A549 treated with GW870086 at 1 μM for 4 hours (cell line): ENCODE measurements around the gene PDCD6IP. TPM values are rescaled to one million over a fixed set of nuclear protein-coding genes. Genes with fewer than 3 reads are reported as not detected.

Experiments used
- total RNA-seq: library from RNA; stranded (reverse); fragments of 200-300 nt; extraction: Qiagen RNA extraction; gene quantifications from 5 replicates; pipeline ENCODE4 v1.2.3, GENCODE V29; 2022; ENCODE audit warnings: low read depth

PDCD6IP gene
- 120 to 170 TPM (median 164 TPM) in 5 replicates for total RNA-seq

GRCh38 chr3:33798418-33799201, at the start of gene PDCD6IP:
Gene PDCD6IP (plus strand): TSS chr3:33798630. CDS start chr3:33798729, 99 bp downstream.

Other genes starting within 250 kb of the PDCD6IP start
- gene CLASP2, start 80.4 kb upstream of the PDCD6IP start, total RNA-seq: 13.2 to 18.8 TPM (median 16.7 TPM) in 5 replicates